Measurements from ENCODE around the gene NPSR1.
A peak's percentile ranks its signal among the peaks of the same experiment; 100 is the strongest.
"Not testable (repeated sequence)": the region's sequence is repeated elsewhere in the genome, so short reads cannot be mapped to it uniquely, and the experiment has no call there.

Gene NPSR1

GRCh38 chr7:34759477-34760125 lies 101.6 kb downstream of the NPSR1 start:
- DNase-seq = no peak

DNA sequence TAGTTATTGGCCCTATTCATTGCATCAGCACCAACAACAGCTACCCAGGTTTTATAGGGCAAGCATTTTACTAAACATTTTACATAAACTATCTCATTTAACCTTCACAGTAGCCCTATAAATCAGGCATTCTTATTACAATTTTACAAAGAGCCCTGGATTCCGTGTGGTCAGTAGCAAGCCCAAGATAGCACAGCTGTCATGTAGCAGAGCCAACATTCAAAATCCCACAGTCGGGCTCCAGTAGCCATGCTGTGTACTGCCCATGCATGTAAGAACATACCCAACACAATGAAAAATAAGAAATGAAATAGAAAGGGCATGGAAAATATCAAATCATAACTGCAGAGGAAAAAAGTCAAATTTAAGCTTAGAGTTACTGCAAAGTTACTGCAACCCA lies 102.3 kb downstream of the NPSR1 start:
- no peak for DNase-seq

- no peak for DNase-seq
Measured at GRCh38 chr7:34761206-34761605, 103.2 kb downstream of the NPSR1 start.

- no peak for DNase-seq
Measured at GRCh38 chr7:34761627-34762026, 103.6 kb downstream of the NPSR1 start.

DNA sequence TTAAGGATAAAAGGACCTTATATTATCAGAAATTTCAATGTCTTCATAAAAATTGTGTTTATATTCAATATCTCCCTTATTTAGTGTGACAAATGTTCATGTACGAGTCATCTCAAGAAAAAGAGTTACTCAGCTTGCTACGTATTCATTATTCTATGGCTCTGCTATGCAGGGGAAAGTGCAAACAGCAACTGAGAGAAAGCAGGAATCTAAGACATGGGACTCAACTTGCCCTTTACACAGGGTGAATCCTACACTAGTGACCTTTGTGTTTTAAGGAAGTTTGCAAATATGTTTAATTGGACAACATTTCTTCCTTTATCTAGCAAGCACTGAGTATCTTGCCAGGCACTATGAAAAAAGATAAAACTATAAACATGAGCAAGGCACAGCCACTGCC lies 104.7 kb downstream of the NPSR1 start:
- DNase-seq = no peak

DNA sequence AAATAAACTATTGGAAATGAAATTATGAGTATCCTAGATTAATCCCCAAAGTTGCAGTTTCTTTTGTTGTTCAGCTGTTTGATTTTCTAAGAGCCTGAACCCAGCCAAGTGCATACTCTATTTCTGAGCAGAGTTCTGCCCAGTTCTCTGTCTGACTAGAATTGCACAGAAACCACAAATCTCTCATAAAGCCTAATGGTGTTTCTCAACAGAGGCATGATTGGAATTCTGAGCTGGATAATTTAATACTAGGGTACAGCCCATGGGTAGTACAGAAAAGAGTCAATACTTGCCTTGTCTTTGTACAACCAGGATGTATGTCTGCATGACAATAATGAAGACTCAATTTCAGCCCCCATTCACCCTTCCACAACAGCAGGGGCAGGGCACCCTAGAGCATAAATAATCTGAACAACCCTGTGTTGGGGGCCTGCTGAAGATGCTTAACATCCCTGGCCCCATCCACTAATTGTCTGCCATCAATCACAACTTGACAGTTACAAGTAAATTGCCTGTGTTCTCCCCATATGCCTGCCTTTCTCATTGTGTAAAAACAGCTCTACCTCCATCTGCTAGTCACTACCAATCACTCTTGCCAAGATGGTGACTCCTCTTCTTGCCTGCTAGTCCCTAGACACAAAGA lies 114.4 kb downstream of the NPSR1 start:
- DNase-seq = no peak

GRCh38 chr7:34776748-34777358 lies 118.8 kb downstream of the NPSR1 start:
- no peak for DNase-seq

- DNase-seq = no peak
Measured at GRCh38 chr7:34780546-34780945, 122.5 kb downstream of the NPSR1 start.

DNA sequence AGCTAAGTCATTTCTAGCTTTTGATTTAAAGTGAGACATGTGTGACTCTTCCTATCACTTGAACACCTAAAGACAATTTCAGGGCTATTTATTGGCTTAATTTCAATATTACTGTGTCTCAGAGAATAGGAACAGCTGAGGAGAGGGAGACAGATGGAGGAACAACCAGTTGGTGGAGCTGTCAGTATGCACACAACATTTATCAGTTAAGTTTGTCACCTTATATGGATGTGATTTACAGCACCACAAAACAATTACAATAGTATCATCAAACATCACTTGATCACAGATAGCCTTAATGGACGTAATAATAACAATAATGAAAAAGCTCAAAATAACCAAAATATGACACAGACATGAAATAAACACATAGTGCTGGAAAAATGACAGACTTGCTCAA lies 129.6 kb downstream of the NPSR1 start:
- no peak for DNase-seq

DNA sequence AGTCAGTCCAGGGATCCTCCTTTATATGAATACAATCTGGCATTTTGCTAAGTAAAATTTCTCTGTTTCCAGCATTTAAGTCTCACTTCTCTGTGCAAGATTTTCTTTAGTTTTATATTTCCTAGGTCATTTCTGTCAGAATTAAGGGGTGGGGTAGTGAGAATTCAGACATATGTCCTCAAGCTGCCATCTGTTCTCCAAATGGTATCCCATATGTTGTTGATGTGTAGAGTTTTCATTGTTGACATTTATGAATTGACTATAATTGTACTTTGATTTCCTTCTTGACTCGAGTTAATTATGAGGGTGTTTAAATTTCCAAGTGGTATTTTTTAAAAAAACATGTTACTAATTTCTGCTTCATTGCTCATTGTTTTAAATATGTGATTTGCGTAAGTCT lies 148.8 kb downstream of the NPSR1 start:
- no peak for DNase-seq

- no peak for DNase-seq
Measured at GRCh38 chr7:34807548-34808340, 149.7 kb downstream of the NPSR1 start.

DNA sequence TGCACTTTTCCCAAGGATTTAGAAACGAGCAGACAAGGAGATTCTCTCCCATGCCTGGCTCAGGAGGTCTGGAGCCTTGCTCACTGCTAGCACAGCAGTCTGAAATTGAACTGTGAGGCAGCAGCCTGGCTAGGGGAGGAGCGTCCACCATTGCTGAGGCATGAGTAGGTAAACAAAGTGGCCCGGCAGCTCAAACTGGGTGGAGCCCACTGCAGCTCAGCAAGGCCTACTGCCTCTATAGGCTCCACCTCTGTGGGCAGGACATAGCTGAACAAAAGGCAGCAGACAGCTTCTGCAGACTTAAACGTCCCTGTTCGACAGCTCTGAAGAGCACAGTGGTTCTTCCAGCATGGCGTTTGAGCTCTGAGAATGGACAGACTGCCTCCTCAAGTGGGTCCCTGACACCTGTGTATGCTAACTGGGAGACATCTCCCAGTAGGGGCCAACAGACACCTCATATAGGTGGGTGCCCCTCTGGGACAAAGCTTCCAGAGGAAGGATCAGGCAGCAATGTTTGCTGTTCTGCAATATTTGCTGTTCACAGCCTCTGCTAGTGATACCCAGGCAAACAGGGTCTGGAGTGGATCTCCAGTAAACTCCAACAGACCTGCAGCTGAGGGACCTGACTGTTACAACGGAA lies 156.3 kb downstream of the NPSR1 start:
- not testable (repeated sequence) for DNase-seq

DNA sequence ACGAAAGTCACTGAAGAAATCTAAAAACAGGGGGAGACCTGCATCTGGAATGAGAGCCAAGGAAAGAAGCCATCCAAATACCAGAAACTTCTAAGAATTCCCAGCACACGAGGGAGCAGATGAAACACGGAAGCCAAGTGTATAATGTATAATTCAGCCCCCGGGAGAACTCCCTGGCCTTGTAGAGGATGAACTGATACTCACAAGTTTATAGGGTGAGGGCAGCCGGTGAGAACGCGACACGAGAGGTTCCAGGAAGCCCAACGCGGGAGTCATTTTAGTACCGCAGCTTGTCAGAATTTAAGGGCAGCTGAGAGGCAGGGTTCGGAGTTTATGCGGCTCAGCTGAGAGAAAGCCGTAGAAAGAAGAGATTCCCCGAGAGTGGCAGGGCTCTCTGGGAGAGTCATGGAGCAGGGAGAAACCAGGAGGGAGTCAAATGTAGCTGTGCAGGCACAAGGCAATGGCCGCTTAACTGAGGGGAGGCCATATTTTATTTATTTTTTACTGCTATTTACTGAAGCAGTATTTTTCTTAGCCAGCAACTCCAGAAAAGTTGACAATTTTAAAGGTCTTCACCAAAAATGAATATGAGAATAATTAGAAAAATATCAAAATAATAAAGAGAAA lies 164.0 kb downstream of the NPSR1 start:
- no peak for DNase-seq

DNA sequence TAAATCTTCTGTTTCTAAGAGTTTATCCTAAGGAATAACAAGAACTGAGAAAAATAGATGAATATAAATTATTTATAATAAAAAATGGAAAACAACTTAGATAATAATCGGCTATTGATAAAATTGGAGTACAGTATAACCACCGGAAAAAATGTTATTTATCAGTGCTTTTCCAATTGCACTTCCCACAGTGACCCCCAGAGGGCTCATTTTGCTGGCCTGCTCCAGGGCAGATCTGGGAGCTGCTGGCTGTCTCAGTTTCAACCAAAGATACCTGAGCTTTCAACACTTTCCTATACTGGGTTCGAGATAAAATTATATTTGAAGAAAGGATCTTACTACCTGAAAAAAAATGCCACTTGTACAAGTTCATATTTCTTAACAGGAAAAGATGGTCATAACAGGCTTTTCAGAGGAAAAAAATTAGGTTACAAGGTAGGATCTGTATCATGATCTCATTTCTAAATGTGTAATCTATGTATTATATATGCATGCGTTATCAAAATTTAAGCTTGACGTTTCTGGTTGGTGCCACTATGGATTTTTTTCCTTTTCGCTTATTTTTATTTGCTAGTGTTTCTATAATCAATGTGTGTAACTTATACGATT lies 165.7 kb downstream of the NPSR1 start:
- peak; percentile 71 for DNase-seq

DNA sequence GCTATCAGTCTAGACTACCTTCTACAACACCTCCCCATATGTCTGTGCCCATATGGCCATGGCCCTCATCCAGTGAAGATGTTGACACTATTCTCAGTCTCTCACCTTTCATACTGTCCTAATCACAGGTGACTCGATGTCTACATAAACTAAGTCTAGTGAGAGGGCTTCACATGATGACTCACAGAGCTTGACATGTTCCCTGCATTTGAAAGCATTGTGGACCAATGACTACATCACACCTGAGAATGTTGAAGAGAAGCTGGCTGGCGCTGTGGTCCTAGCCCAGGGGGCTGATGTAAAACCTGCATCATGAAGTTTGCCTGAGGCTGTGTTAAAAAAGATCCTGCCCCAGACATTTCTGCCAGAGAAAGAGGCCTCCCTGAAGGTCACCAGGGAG lies 167.2 kb downstream of the NPSR1 start:
- no peak for DNase-seq

DNA sequence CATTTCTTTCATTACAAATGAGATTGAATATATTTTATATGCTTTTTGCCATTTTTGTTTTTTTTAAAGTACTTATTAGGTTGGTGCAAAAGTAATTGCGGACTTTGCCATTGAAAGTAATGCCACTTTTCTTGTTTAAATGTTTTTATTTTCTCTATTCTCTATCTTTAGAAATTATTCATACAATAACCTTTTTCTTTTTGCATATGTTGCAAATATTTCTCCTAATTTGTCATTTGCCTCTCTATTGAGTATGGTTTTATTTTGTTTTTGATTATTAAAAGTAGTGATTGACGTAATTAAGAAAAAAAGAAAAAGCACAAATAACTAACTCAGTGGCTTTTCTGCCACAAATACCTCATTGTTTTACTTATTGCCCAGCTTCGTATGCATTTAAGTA lies 172.4 kb downstream of the NPSR1 start:
- no peak for DNase-seq

- DNase-seq = no peak
Measured at GRCh38 chr7:34831436-34831835, 173.4 kb downstream of the NPSR1 start.

GRCh38 chr7:34832020-34832419 lies 174.0 kb downstream of the NPSR1 start:
- no peak for DNase-seq

- no peak for DNase-seq
Measured at GRCh38 chr7:34835901-34836600, 178.0 kb downstream of the NPSR1 start.

DNA sequence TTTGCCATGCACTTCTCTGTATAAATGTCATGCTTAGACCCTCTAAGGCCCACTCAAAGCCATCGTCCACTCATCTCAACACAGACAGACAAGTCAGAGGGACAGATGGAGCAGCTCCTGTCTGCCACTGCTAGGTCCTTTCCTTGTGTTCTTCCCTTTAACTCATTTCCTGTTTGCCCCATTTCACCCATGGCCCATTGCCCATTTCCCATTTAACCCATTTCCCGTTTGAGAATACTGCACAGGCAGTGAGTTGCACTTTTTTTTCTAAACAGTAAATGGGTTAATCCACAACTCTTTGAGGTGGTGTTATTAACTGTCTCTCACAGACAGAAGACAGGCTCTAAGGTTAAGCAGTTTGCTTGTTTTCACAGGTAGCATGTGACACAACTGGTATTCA lies 179.3 kb downstream of the NPSR1 start:
- no peak for DNase-seq

GRCh38 chr7:34837801-34838201 lies 179.8 kb downstream of the NPSR1 start:
- no peak for DNase-seq

DNA sequence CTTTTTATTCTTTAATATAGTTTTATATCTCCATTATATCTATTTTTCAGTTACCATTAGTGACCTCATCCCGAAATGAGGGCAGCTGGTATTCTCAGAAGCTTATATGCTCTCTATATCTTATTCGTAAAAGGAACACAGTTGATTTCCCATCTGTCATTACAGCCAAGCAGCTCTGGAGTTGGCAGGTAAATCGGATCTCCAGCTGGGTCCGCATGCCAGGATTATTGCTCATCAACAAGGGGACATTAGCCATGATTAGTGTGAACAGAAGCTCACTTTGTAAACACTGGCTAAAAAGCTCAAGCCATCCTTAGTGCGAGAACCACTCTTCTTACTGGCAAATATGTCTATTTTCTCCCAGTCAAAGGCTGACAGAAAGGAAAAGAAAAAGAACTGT lies 180.3 kb downstream of the NPSR1 start:
- no peak for DNase-seq

Measured in activated CD8-positive, alpha-beta memory T cell treated with anti-CD3 and anti-CD28 coated beads for 24 hours (primary cell).